Neutrophil (primary cell): ENCODE measurements around the gene SNX24.
"Not testable (repeated sequence)": the region's sequence is repeated elsewhere in the genome, so short reads cannot be mapped to it uniquely, and the experiment has no call there.

Experiments used
- H3K27ac ChIP-seq: fragments of 200-600 bp; sonication (generic); 2 replicates; pipeline ENCODE4 v1.5.1; 2016; ENCODE audit warnings: mild to moderate bottlenecking, moderate library complexity
- H3K27me3 ChIP-seq: fragments of 200-600 bp; sonication (generic); 2 replicates; pipeline ENCODE4 v1.6.0; 2016; ENCODE audit warnings: mild to moderate bottlenecking
- H3K36me3 ChIP-seq: fragments of 200-600 bp; sonication (generic); 2 replicates; pipeline ENCODE4 v1.5.1; 2017
- H3K4me1 ChIP-seq, 2 experiments: fragments of 200-600 bp in 1 of 2; sonication (generic) in 1 of 2; 1 replicate in 1 of 2; 2 replicates in 1 of 2; pipeline versions ENCODE4 v1.5.1 to v1.6.1; 2013 to 2016; ENCODE audit warnings: low read depth in 1 of 2, low read length in 1 of 2, mild to moderate bottlenecking in 1 of 2, moderate library complexity in 1 of 2; ENCODE audit not compliant: control insufficient read depth in 1 of 2, insufficient read depth in 1 of 2
- H3K4me3 ChIP-seq, 2 experiments: fragments of 200-600 bp in 1 of 2; sonication (generic) in 1 of 2; 1 replicate in 1 of 2; 2 replicates in 1 of 2; pipeline ENCODE4 v1.5.1; 2013 to 2016; ENCODE audit warnings: low read depth in 1 of 2, low read length in 1 of 2, mild to moderate bottlenecking in 1 of 2, moderate library complexity in 1 of 2
- H3K9me3 ChIP-seq: fragments of 200-600 bp; sonication (generic); 2 replicates; pipeline ENCODE4 v1.5.1; 2016
- TF ChIP-seq, protein P1 (sequence below): fragments of 200-600 bp; sonication (generic); IDR thresholded peaks from 2 replicates; pipeline ENCODE4 v1.5.1; 2016; ENCODE audit warnings: antibody characterized with exemption

SNX24 gene

DNA sequence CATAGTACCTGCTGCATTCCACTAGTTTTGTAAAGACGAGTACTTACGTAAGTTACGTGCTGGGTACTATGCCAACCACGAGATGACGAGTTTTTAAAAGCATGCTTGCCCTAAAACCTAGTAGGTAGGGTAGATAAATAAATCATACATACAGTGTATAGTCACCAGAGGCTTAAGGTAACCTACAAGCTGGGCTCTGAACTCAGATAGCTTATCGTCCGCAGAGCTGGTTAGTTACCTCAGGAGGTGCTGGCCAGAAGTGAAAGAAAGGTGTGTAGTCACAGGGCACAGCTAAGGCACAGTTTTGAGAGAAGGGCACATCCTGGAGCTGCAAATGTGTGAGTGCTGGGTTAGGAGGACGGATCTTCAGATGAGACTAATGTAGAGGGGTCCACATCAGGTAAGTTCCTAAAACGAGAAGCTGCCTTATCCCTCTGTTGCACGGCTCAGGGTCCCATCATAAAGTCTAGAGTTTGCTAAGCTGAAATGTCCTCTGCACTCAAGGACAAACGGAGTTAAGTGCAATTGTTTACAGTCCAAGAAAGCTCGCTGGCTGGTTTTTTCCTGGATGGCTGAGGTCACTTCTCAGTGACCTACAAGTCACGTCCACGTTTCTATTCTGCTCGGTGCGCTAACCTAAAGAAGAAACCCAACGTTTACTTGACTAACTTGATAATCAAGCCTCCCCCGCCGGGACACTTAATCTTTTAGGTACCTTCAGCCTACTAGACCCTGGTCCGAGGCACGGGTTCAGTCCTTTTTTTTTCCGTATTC lies 1.1 kb upstream of the SNX24 start:
- H3K9me3 ChIP-seq: no peaks in the 10 kb centered on the region
- H3K27ac ChIP-seq: no peak overlapping the region
- TF ChIP-seq, protein P1, sequence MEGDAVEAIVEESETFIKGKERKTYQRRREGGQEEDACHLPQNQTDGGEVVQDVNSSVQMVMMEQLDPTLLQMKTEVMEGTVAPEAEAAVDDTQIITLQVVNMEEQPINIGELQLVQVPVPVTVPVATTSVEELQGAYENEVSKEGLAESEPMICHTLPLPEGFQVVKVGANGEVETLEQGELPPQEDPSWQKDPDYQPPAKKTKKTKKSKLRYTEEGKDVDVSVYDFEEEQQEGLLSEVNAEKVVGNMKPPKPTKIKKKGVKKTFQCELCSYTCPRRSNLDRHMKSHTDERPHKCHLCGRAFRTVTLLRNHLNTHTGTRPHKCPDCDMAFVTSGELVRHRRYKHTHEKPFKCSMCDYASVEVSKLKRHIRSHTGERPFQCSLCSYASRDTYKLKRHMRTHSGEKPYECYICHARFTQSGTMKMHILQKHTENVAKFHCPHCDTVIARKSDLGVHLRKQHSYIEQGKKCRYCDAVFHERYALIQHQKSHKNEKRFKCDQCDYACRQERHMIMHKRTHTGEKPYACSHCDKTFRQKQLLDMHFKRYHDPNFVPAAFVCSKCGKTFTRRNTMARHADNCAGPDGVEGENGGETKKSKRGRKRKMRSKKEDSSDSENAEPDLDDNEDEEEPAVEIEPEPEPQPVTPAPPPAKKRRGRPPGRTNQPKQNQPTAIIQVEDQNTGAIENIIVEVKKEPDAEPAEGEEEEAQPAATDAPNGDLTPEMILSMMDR: no peak
- H3K4me3 ChIP-seq: peak overlapping the region; percentile 61 to 79
- peaks cover 34% of the 10 kb centered on the region for H3K27me3 ChIP-seq
- H3K4me1 ChIP-seq: peaks cover 18 to 20% of the 10 kb centered on the region in 2 experiments
- H3K36me3 ChIP-seq: no peaks in the 10 kb centered on the region

DNA sequence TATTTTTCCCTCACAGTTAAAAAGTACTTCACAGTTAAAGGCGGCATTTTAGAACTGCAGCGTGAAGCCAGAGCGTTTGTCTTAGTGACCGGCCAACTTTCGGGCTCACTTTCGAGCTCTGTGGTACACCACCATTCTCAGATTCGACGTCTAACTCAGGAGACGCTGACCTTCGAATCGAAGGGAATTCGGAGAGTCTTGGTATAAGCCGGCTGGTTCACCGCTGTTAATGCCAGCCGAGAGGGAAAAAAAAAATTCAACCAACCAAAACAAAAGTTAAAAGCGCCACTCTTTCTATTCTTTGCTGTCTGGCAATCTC lies 544 bp upstream of the SNX24 start:
- H3K36me3 ChIP-seq: no peaks in the 10 kb centered on the region
- H3K4me3 ChIP-seq: peak overlapping the region; percentile 61 to 79
- peaks cover 18 to 24% of the 10 kb centered on the region in 2 experiments for H3K4me1 ChIP-seq
- no peak overlapping the region for H3K27ac ChIP-seq
- H3K9me3 ChIP-seq: no peaks in the 10 kb centered on the region
- H3K27me3 ChIP-seq: peaks cover 34% of the 10 kb centered on the region
- TF ChIP-seq, protein P1: no peak

GRCh38 chr5:122846051-122846550 lies 688 bp downstream of the SNX24 start:
- TF ChIP-seq, protein P1: no peak
- Histone ChIP-seq H3K4me1 (peaks cover 18 to 26% of the 10 kb centered on the region in 2 experiments), H3K27ac (no peak overlapping the region), H3K9me3 (no peaks in the 10 kb centered on the region), H3K27me3 (peaks cover 34% of the 10 kb centered on the region), H3K4me3 (peak overlapping the region; percentile 61 to 79), H3K36me3 (no peaks in the 10 kb centered on the region)

DNA sequence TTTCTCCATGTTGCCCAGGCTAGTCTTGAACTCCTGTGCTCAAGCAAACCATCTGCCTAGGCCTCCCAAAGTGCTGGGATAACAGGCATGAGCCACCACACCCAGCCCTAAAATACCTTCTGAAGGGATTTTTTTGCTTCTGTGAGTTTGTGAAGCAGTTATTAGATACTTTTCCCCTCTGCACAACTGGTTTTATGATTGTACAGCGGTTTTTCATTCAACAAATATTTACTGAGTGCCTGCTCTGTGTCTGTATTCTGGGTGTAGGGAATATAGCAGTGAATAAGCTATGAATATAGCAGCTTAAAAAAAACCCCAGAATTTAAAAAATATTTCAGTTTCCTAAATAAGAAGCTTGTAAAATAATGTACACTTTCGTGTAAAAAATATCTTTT lies 2.3 kb downstream of the SNX24 start:
- peaks cover 34% of the 10 kb centered on the region for H3K27me3 ChIP-seq
- H3K4me1 ChIP-seq: peaks cover 18 to 26% of the 10 kb centered on the region in 2 experiments
- H3K27ac ChIP-seq: no peak overlapping the region
- no peaks in the 10 kb centered on the region for H3K9me3 ChIP-seq
- no peak overlapping the region for H3K4me3 ChIP-seq
- H3K36me3 ChIP-seq: no peaks in the 10 kb centered on the region
- TF ChIP-seq, protein P1: no peak

- Histone ChIP-seq H3K4me3 (no peak overlapping the region), H3K27me3 (peaks cover 18% of the 10 kb centered on the region), H3K9me3 (no peaks in the 10 kb centered on the region), H3K4me1 (peaks cover 10 to 19% of the 10 kb centered on the region in 2 experiments), H3K27ac (no peak overlapping the region), H3K36me3 (no peaks in the 10 kb centered on the region)
- TF ChIP-seq, protein P1: no peak
These were observed 4.4 kb downstream of the SNX24 start for GRCh38 chr5:122849771-122850170.

- not testable (repeated sequence) for H3K27ac ChIP-seq, H3K27me3 ChIP-seq, H3K36me3 ChIP-seq, H3K9me3 ChIP-seq, H3K4me1 ChIP-seq, H3K4me3 ChIP-seq
These were observed 12.1 kb downstream of the SNX24 start for GRCh38 chr5:122857538-122857937.
